ENCODE results near the gene KLF2.

- TF ChIP-seq CTCF (IDR thresholded peaks at IDR 0.05) (no peak), EZH2 (IDR thresholded peaks at IDR 0.05; ENCODE audit: borderline replicate concordance, insufficient read depth, low read depth, low read length, poor library complexity, severe bottlenecking) (no peak)
Measured at GRCh38 chr19:16296713-16297112, 27.9 kb upstream of the KLF2 start.

All from B cell (primary cell).